Measurements from ENCODE around the gene PRDX2.

GRCh38 chr19:12802267-12803106 lies 887 bp upstream of the PRDX2 start:
- TF ChIP-seq, protein P1, sequence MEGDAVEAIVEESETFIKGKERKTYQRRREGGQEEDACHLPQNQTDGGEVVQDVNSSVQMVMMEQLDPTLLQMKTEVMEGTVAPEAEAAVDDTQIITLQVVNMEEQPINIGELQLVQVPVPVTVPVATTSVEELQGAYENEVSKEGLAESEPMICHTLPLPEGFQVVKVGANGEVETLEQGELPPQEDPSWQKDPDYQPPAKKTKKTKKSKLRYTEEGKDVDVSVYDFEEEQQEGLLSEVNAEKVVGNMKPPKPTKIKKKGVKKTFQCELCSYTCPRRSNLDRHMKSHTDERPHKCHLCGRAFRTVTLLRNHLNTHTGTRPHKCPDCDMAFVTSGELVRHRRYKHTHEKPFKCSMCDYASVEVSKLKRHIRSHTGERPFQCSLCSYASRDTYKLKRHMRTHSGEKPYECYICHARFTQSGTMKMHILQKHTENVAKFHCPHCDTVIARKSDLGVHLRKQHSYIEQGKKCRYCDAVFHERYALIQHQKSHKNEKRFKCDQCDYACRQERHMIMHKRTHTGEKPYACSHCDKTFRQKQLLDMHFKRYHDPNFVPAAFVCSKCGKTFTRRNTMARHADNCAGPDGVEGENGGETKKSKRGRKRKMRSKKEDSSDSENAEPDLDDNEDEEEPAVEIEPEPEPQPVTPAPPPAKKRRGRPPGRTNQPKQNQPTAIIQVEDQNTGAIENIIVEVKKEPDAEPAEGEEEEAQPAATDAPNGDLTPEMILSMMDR (IDR thresholded peaks at IDR 0.05): no peak
- TF ChIP-seq POLR2A (IDR thresholded peaks at IDR 0.05): no peak

Measured in esophagus squamous epithelium (tissue), 4 donors.